Loucy (cell line): ENCODE results near the gene YWHAQ.

Experiments
- H2AFZ ChIP-seq: fragments of 200-600 bp; sonication (generic); 2 replicates; pipeline ENCODE4 v1.6.0; 2016; ENCODE audit warnings: antibody characterized with exemption, mild to moderate bottlenecking, low read length, moderate library complexity
- H3F3A ChIP-seq: fragments of 200-600 bp; 2 replicates; pipeline ENCODE4 v1.6.0; 2016; ENCODE audit warnings: antibody characterized with exemption, low read depth, mild to moderate bottlenecking
- H3K27me3 ChIP-seq: fragments of 200-600 bp; sonication (generic); 2 replicates; pipeline ENCODE4 v1.6.1; 2014; ENCODE audit warnings: low read length, mild to moderate bottlenecking; ENCODE audit not compliant: insufficient read depth, poor library complexity, severe bottlenecking
- H3K36me3 ChIP-seq: fragments of 200-600 bp; sonication (generic); 2 replicates; pipeline ENCODE4 v1.6.1; 2016; ENCODE audit warnings: low read length; ENCODE audit not compliant: insufficient read depth
- H3K4me1 ChIP-seq: fragments of 200-600 bp; sonication (generic); 2 replicates; pipeline ENCODE4 v1.5.1; 2014; ENCODE audit warnings: low read length, mild to moderate bottlenecking; ENCODE audit not compliant: insufficient read depth, poor library complexity, severe bottlenecking
- H3K4me2 ChIP-seq: fragments of 200-600 bp; sonication (generic); 2 replicates; pipeline ENCODE4 v1.6.0; 2014; ENCODE audit warnings: antibody characterized with exemption, low read length, low read depth, mild to moderate bottlenecking; ENCODE audit not compliant: poor library complexity, severe bottlenecking
- H3K4me3 ChIP-seq: fragments of 200-600 bp; sonication (generic); 2 replicates; pipeline ENCODE4 v1.5.1; 2014; ENCODE audit warnings: low read length, mild to moderate bottlenecking, mixed read lengths; ENCODE audit not compliant: poor library complexity, severe bottlenecking
- H3K79me2 ChIP-seq: fragments of 200-600 bp; sonication (generic); 2 replicates; pipeline ENCODE4 v1.6.1; 2014; ENCODE audit warnings: low read length; ENCODE audit not compliant: insufficient read depth
- H3K9ac ChIP-seq: fragments of 200-600 bp; sonication (generic); 2 replicates; pipeline ENCODE4 v1.6.0; 2014; ENCODE audit warnings: mild to moderate bottlenecking, low read depth, low read length, moderate library complexity; ENCODE audit not compliant: poor library complexity, severe bottlenecking
- H3K9me2 ChIP-seq: fragments of 200-600 bp; sonication (generic); replicated peaks from 2 replicates; pipeline ENCODE4 v1.6.1; 2016; ENCODE audit warnings: low read depth, low read length, mixed read lengths
- H3K9me3 ChIP-seq: fragments of 200-600 bp; sonication (generic); 2 replicates; pipeline ENCODE4 v1.6.1; 2014; ENCODE audit warnings: mild to moderate bottlenecking, antibody characterized with exemption, low read length, low read depth; ENCODE audit not compliant: insufficient read depth
- H4K20me1 ChIP-seq: fragments of 200-600 bp; sonication (generic); 2 replicates; pipeline ENCODE4 v1.6.0; 2014; ENCODE audit warnings: antibody characterized with exemption, low read length, mild to moderate bottlenecking; ENCODE audit not compliant: insufficient read depth, poor library complexity, severe bottlenecking
- CTCF ChIP-seq: fragments of 200-600 bp; sonication (generic); conservative IDR thresholded peaks from 2 replicates; pipeline ENCODE4 v1.5.1; 2014; ENCODE audit warnings: mild to moderate bottlenecking, antibody characterized with exemption, low read length
- EZH2phosphoT487 ChIP-seq: fragments of 200-600 bp; IDR thresholded peaks from 2 replicates; pipeline ENCODE4 v1.6.1; 2018; ENCODE audit warnings: antibody characterized with exemption, mild to moderate bottlenecking, moderate library complexity, borderline replicate concordance

The YWHAQ gene

GRCh38 chr2:9656270-9656766, 25.5 kb upstream of the YWHAQ start:
- Histone ChIP-seq H3K4me1 (no peaks in the 10 kb centered on the region), H4K20me1 (no peaks in the 10 kb centered on the region), H3F3A (no peaks in the 10 kb centered on the region), H3K27me3 (no peaks in the 10 kb centered on the region), H3K79me2 (no peaks in the 10 kb centered on the region), H3K4me2 (no peak overlapping the region), H3K36me3 (no peaks in the 10 kb centered on the region), H3K9me3 (no peaks in the 10 kb centered on the region), H3K9me2 (no peaks in the 10 kb centered on the region), H3K4me3 (no peak overlapping the region), H2AFZ (no peak overlapping the region), H3K9ac (no peak overlapping the region)
- no peak for TF ChIP-seq EZH2phosphoT487
- no peak for TF ChIP-seq CTCF

- Histone ChIP-seq H3F3A (no peaks in the 10 kb centered on the region), H3K4me2 (no peak overlapping the region), H2AFZ (no peak overlapping the region), H4K20me1 (no peaks in the 10 kb centered on the region), H3K79me2 (no peaks in the 10 kb centered on the region), H3K27me3 (no peaks in the 10 kb centered on the region), H3K9ac (no peak overlapping the region), H3K9me2 (no peaks in the 10 kb centered on the region), H3K4me3 (no peak overlapping the region), H3K9me3 (no peaks in the 10 kb centered on the region), H3K36me3 (no peaks in the 10 kb centered on the region), H3K4me1 (no peaks in the 10 kb centered on the region)
- TF ChIP-seq EZH2phosphoT487 (no peak), CTCF (no peak)
These were observed 24.9 kb upstream of the YWHAQ start for GRCh38 chr2:9655441-9656269.

- H4K20me1 ChIP-seq, result no peaks in the 10 kb centered on the region
- TF ChIP-seq CTCF, result no peak
- no peak for TF ChIP-seq EZH2phosphoT487
- no peak overlapping the region for H3K4me2 ChIP-seq
- H2AFZ ChIP-seq, result no peak overlapping the region
- no peaks in the 10 kb centered on the region for H3F3A ChIP-seq
- no peaks in the 10 kb centered on the region for H3K4me1 ChIP-seq
- no peaks in the 10 kb centered on the region for H3K9me2 ChIP-seq
- no peak overlapping the region for H3K4me3 ChIP-seq
- no peaks in the 10 kb centered on the region for H3K79me2 ChIP-seq
- H3K27me3 ChIP-seq, result no peaks in the 10 kb centered on the region
- H3K36me3 ChIP-seq, result no peaks in the 10 kb centered on the region
- H3K9ac ChIP-seq, result no peak overlapping the region
- no peaks in the 10 kb centered on the region for H3K9me3 ChIP-seq
These were observed 23.8 kb upstream of the YWHAQ start for GRCh38 chr2:9654452-9655100.
